Hindlimb muscle (tissue), 1 donor: ENCODE data around the gene GSDMA. TPM values are rescaled to one million over a fixed set of nuclear protein-coding genes. Genes with fewer than 3 reads are reported as not detected.

ENCODE experiments used
- DNase-seq: peaks from one replicate; pipeline ENCODE4 v3.0.0-alpha.2; 2013
- polyA plus RNA-seq: library from polyadenylated mRNA; unstranded; fragments of 120-200 nt; gene quantifications from one replicate; pipeline ENCODE4 v1.2.1, GENCODE V29; 2013; ENCODE audit not compliant: insufficient read length

GSDMA gene
- polyA plus RNA-seq, 1 donor, result 0.13 TPM

GRCh38 chr17:39963829-39964228, 1.0 kb downstream of the GSDMA start:
- DNase-seq, result no peak

GRCh38 chr17:39965017-39965699, 2.4 kb downstream of the GSDMA start:
- no peak for DNase-seq

GRCh38 chr17:39966771-39967170, 4.0 kb downstream of the GSDMA start:
- no peak for DNase-seq

GRCh38 chr17:39968761-39969160, 6.0 kb downstream of the GSDMA start:
- DNase-seq, result no peak

- no peak for DNase-seq
Observed at GRCh38 chr17:39969375-39969774, 6.6 kb downstream of the GSDMA start.

GRCh38 chr17:39970157-39970692, 7.4 kb downstream of the GSDMA start:
- DNase-seq, result no peak

GRCh38 chr17:39971076-39971603, 8.3 kb downstream of the GSDMA start:
- no peak for DNase-seq

- no peak for DNase-seq
Observed at GRCh38 chr17:39972271-39972670, 9.5 kb downstream of the GSDMA start.

GRCh38 chr17:39973496-39973895, 10.7 kb downstream of the GSDMA start:
- no peak for DNase-seq

- DNase-seq, result no peak
Observed at GRCh38 chr17:39974433-39974832, 11.6 kb downstream of the GSDMA start.

GRCh38 chr17:39975801-39976200, 13.0 kb downstream of the GSDMA start:
- DNase-seq, result no peak

GRCh38 chr17:39979016-39979670, 16.3 kb downstream of the GSDMA start:
- no peak for DNase-seq

GRCh38 chr17:39979893-39980350, 17.1 kb downstream of the GSDMA start:
- no peak for DNase-seq

- peak; percentile 100 for DNase-seq
Observed at GRCh38 chr17:39980351-39981206, 17.8 kb downstream of the GSDMA start, which contains the start of gene PSMD3. PSMD3 (plus strand) TSS chr17:39980807; CDS start chr17:39980971, 164 bp downstream.

GRCh38 chr17:39981207-39981741, 18.5 kb downstream of the GSDMA start:
- DNase-seq, result no peak

GRCh38 chr17:39981766-39982375, 19.1 kb downstream of the GSDMA start:
- no peak for DNase-seq

GRCh38 chr17:39988206-39988810, 25.5 kb downstream of the GSDMA start:
- DNase-seq, result no peak

- no peak for DNase-seq
Observed at GRCh38 chr17:39994448-39994847, 31.6 kb downstream of the GSDMA start.

GRCh38 chr17:39995438-39995837, 32.6 kb downstream of the GSDMA start:
- no peak for DNase-seq

GRCh38 chr17:39996162-39996561, 33.4 kb downstream of the GSDMA start:
- no peak for DNase-seq

- DNase-seq, result no peak
Observed at GRCh38 chr17:39996800-39997199, 34.0 kb downstream of the GSDMA start.
